GM12875 (cell line): ENCODE data around the gene BBS10.

Experiments
- H3K4me3 ChIP-seq: one replicate; pipeline ENCODE4 v1.5.1; 2011; ENCODE audit warnings: low read depth, low read length, control low read depth
- TF ChIP-seq, protein P1 (sequence below): IDR thresholded peaks from 2 replicates; pipeline ENCODE4 v1.5.1; 2011; ENCODE audit warnings: low read depth, mild to moderate bottlenecking, control low read depth, inconsistent platforms, low read length, moderate library complexity, borderline replicate concordance; ENCODE audit not compliant: insufficient read depth

BBS10 gene

GRCh38 chr12:76346798-76347420, 1.3 kb downstream of the BBS10 start:
- TF ChIP-seq, protein P1, sequence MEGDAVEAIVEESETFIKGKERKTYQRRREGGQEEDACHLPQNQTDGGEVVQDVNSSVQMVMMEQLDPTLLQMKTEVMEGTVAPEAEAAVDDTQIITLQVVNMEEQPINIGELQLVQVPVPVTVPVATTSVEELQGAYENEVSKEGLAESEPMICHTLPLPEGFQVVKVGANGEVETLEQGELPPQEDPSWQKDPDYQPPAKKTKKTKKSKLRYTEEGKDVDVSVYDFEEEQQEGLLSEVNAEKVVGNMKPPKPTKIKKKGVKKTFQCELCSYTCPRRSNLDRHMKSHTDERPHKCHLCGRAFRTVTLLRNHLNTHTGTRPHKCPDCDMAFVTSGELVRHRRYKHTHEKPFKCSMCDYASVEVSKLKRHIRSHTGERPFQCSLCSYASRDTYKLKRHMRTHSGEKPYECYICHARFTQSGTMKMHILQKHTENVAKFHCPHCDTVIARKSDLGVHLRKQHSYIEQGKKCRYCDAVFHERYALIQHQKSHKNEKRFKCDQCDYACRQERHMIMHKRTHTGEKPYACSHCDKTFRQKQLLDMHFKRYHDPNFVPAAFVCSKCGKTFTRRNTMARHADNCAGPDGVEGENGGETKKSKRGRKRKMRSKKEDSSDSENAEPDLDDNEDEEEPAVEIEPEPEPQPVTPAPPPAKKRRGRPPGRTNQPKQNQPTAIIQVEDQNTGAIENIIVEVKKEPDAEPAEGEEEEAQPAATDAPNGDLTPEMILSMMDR = 0 out of 2 replicates have a peak, but pooled peaks have one; percentile 28
- H3K4me3 ChIP-seq = no peak overlapping the region

DNA sequence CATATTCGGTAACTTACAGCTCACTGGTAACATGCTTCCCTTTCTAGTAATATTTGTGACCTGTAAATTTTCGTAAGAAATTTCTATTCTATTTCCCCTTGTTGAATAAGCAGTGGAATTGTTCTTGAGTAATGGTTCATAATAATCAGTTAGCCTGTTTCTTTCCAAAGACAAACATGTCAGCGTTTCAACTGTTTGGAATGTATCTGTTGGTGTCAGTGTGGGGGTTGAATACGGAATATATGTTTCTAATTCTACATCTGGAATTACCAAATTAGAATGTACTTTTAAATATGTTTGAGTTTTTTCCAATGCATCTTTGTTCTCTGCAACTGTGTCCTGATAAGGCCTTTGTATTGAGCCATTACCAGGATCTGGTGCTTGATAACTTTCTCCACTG, 2.0 kb downstream of the BBS10 start:
- TF ChIP-seq, protein P1 = no peak
- no peak overlapping the region for H3K4me3 ChIP-seq

DNA sequence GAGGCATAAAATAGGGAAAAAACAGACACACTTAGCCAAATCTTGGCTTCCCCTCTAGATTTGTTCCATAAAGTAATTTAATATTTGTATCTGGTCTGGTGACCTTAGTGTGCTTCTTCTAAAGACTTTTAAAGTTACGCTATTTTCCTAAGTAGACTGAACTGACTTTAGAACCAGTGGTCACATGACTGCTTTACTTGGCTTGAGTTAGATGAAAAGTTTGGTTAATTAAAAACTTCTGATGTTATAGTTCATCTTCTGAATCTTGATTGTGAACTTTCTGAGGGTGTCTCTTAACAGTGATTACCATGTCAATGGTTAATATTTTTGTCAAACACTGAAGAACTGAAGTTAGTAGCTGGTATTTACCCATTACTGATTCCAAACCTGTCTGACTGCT, 2.6 kb downstream of the BBS10 start:
- TF ChIP-seq, protein P1 = no peak
- H3K4me3 ChIP-seq = no peak overlapping the region

DNA sequence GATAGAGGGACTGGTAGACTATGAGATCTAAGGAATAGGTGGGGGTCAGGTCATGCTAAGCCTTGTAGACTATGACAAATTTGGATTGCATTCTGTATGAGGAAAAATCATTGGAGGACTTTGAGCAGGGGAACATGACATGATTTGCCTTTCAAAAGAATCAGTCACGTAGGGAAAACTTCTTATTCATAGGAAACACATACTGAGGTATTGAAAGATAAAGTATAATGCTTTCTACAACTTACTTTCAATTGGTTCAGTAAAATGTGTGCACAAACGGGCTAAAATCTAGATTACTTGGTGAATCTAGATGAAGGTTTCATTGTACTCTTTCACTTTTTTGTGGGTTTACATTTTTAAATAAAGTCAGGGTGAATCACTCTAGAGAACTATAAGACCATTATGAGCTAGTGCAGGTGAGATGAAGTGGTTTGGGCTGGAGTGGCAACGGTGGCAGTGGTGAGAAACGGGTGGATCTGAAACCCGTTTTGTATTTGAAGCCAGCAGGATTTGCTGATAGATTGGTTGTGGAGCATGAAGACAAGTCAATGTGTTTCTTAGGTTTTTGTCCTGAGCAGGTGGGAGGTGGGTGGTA, 6.7 kb downstream of the BBS10 start:
- TF ChIP-seq, protein P1 = no peak
- H3K4me3 ChIP-seq = no peak overlapping the region

DNA sequence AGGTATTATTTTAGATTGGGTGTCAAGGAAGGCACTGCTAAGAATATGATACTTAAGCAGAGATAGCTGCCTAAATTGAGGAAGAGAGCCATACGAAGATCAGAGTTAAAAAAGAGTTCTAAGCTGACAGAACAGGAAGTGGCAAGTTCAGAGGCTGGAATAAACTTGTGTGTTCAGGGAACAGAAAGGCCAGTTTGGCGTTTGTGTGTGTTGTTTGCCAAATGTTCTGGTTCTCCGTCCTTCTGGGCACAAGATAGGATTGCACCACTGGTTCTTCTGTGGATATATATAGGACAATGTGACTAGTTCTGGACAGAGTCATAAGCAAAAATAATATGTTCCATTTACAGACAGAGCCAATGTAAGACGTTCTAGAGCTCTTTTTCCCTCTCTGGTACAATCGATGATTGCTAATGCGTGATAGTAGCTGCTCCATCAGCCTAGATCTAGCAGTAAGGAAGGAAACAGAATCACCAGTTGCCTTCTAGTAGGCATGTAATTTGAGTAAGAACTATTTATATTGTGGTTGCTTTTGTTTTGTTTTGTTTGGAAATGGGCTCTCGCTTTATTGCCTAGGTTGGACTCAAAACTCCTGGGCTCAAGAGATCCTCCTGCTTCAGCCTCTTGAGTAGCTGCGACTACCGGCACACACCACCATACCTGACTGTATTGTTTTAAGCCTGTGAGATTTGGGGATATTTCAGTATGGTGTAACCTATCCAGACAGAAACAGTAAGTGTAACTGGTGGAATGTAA, 7.4 kb downstream of the BBS10 start:
- TF ChIP-seq, protein P1 = no peak
- H3K4me3 ChIP-seq = no peak overlapping the region

GRCh38 chr12:76337583-76337982, 10.6 kb downstream of the BBS10 start:
- H3K4me3 ChIP-seq = no peak overlapping the region
- TF ChIP-seq, protein P1 = no peak
